Neural crest cell (in vitro differentiated cells): Measurements from ENCODE around the gene PLTP. TPM values are rescaled to one million over a fixed set of nuclear protein-coding genes. Genes with fewer than 3 reads are reported as not detected.

ENCODE experiments used
- DNase-seq: peaks from one replicate; pipeline ENCODE4 v3.0.0; 2021; ENCODE audit warnings: low read depth, mixed read lengths, low spot score
- H3K27ac Mint-ChIP-seq: one replicate; pipeline ENCODE4 v1.8.0; 2021; ENCODE audit warnings: mild to moderate bottlenecking, mixed read lengths; ENCODE audit not compliant: unreplicated experiment
- H3K27me3 Mint-ChIP-seq: 2 replicates; pipeline ENCODE4 v1.8.0; 2021; ENCODE audit warnings: low read depth, mild to moderate bottlenecking, mixed read lengths
- H3K36me3 Mint-ChIP-seq: 2 replicates; pipeline ENCODE4 v1.8.0; 2021; ENCODE audit warnings: low read depth, mild to moderate bottlenecking, mixed read lengths
- H3K4me1 Mint-ChIP-seq: 2 replicates; pipeline ENCODE4 v1.8.0; 2021; ENCODE audit warnings: mixed read lengths
- H3K4me3 Mint-ChIP-seq: one replicate; pipeline ENCODE4 v1.8.0; 2021; ENCODE audit warnings: mild to moderate bottlenecking, mixed read lengths
- H3K9me3 Mint-ChIP-seq: 2 replicates; pipeline ENCODE4 v1.8.0; 2021; ENCODE audit warnings: mixed read lengths
- total RNA-seq: library from RNA; stranded (reverse); gene quantifications from 2 replicates; pipeline ENCODE4 v1.2.1, GENCODE V29; 2021
- TF ChIP-seq, protein P1 (sequence below): fragments of 200-600 bp; sonication (generic); conservative IDR thresholded peaks from 2 replicates; pipeline ENCODE4 v1.5.0; 2021; ENCODE audit warnings: antibody characterized with exemption, mild to moderate bottlenecking

The PLTP gene
- total RNA-seq, 1 donor from 2014 or later = 61.0 TPM

- DNase-seq = no peak
- Mint-ChIP-seq H3K9me3 (no peaks in the 10 kb centered on the region), H3K4me1 (peaks cover 20% of the 10 kb centered on the region), H3K27ac (peak overlapping the region; percentile 5), H3K36me3 (peaks cover 6% of the 10 kb centered on the region), H3K27me3 (peaks cover 3% of the 10 kb centered on the region), H3K4me3 (peak overlapping the region; percentile 77)
- TF ChIP-seq, protein P1, sequence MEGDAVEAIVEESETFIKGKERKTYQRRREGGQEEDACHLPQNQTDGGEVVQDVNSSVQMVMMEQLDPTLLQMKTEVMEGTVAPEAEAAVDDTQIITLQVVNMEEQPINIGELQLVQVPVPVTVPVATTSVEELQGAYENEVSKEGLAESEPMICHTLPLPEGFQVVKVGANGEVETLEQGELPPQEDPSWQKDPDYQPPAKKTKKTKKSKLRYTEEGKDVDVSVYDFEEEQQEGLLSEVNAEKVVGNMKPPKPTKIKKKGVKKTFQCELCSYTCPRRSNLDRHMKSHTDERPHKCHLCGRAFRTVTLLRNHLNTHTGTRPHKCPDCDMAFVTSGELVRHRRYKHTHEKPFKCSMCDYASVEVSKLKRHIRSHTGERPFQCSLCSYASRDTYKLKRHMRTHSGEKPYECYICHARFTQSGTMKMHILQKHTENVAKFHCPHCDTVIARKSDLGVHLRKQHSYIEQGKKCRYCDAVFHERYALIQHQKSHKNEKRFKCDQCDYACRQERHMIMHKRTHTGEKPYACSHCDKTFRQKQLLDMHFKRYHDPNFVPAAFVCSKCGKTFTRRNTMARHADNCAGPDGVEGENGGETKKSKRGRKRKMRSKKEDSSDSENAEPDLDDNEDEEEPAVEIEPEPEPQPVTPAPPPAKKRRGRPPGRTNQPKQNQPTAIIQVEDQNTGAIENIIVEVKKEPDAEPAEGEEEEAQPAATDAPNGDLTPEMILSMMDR = no peak
Observed at GRCh38 chr20:45912344-45912682, 358 bp upstream of the PLTP start.

DNA sequence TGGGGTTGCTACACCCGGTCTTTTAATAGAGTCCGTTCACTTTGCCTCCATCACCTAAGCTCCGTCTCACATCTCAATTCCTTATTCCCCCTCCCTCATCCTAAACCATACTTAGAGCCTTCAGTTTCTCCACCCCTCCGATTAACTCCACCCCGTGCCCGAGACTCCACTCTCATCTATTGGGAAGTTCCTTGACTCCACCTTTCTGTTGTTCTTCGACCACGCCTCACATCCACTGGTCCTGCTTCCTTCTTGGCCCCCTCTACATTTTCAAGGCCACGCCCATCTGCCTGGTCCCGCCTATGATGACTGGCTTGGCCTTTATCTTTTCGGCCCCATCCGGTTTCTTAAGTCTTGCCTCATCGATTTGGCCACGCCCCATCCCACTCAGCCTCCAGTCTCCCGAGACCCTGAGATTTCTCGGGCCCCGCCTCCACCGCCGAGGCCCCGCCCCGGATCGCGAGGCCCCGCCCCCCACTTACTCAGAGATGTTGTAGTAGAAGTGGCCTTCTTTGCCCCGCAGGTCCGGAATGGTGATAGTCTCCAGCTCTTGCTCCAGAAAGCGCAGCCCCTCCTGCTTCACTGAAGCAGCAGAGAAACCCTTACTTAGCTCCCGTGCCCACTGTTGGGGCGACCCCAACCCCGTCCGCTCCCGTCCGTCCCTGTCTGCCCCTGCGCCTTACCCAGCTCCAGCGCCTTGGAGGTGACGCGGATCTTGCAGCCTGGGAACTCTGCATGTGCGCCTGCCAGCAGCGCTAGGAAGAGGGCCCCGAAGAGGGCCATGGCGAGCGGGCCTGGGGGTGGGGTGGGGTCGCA lies 1.1 kb downstream of the PLTP start:
- Mint-ChIP-seq H3K27me3 (peaks cover 3% of the 10 kb centered on the region), H3K36me3 (peaks cover 7% of the 10 kb centered on the region), H3K4me3 (peak overlapping the region; percentile 77), H3K9me3 (no peaks in the 10 kb centered on the region), H3K27ac (peak overlapping the region; percentile 96), H3K4me1 (peaks cover 20% of the 10 kb centered on the region)
- peak; percentile 99 for DNase-seq
- TF ChIP-seq, protein P1 = no peak

DNA sequence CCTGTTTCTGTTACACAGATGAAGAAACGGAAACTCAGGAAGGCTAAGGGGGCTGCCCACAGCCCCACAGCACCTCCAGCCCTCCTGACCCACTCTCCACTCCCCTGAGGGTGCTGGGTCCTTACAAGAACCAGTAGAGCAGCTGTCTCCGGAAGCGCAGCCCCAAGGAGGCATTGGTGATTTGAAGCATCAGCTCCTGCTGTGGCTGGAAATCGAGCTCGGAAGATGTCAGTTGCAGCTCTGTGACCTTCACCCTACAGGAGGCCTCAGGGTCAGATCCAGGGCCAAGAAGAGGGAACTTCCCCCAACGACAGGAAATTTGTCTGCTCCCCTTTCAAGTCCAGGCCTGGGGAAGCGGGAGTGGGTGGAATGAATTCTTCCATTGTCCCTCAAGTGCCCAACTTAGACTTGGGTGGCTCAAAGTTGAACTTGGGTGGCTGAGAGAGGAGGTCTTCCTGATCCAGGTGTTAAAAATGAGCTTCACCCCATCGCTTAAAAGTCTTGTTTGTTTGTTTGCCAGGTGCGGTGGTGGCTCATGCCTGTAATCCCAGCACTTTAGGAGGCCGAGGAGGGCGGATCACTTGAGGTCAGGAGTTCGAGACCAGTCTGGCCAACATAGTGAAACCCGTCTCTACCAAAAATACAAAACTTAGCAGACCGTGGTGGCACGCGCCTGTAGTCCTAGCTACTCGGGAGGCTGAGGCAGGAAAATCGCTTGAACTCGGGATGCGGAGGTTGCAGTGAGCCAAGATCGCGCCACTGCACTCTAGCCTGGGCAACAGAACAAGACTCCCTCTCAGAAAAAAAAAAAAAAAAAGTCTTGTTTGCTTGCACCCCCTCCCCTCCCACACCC lies 1.9 kb downstream of the PLTP start:
- peak overlapping the region; percentile 57 for H3K27ac Mint-ChIP-seq
- DNase-seq = no peak
- TF ChIP-seq, protein P1 = no peak
- peak overlapping the region; percentile 77 for H3K4me3 Mint-ChIP-seq
- peaks cover 20% of the 10 kb centered on the region for H3K4me1 Mint-ChIP-seq
- peaks cover 7% of the 10 kb centered on the region for H3K36me3 Mint-ChIP-seq
- H3K9me3 Mint-ChIP-seq = no peaks in the 10 kb centered on the region
- peaks cover 3% of the 10 kb centered on the region for H3K27me3 Mint-ChIP-seq

- H3K4me3 Mint-ChIP-seq = no peak overlapping the region
Observed at GRCh38 chr20:45909336-45909808, 2.6 kb downstream of the PLTP start.

GRCh38 chr20:45908084-45908483 lies 3.9 kb downstream of the PLTP start:
- Mint-ChIP-seq H3K27me3 (no peaks in the 10 kb centered on the region), H3K4me3 (peak overlapping the region; percentile 55), H3K9me3 (no peaks in the 10 kb centered on the region), H3K4me1 (peaks cover 20% of the 10 kb centered on the region), H3K36me3 (peaks cover 7% of the 10 kb centered on the region), H3K27ac (no peak overlapping the region)
- DNase-seq = no peak
- TF ChIP-seq, protein P1 = no peak

More at GRCh38 chr20:45909336-45909808, 2.6 kb downstream of the PLTP start:
- Mint-ChIP-seq H3K27me3 (peaks cover under 1% of the 10 kb centered on the region), H3K36me3 (peaks cover 7% of the 10 kb centered on the region), H3K9me3 (no peaks in the 10 kb centered on the region), H3K4me1 (peaks cover 20% of the 10 kb centered on the region), H3K27ac (no peak overlapping the region)
- DNase-seq = no peak
- TF ChIP-seq, protein P1 = no peak
